ENCODE results near the gene NCAPG2. TPM values are rescaled to one million over a fixed set of nuclear protein-coding genes. Genes with fewer than 3 reads are reported as not detected.

Gene NCAPG2
- total RNA-seq = 12.2 TPM

- FAIRE-seq (no peak), DNase-seq (ENCODE audit: low spot score in 2 of 2) (peak; percentile 99 to 100)
These were observed at the start of gene NCAPG2 for GRCh38 chr7:158704524-158705233. Gene NCAPG2 (minus strand): TSS chr7:158704804. CDS start chr7:158701899, 2,905 bp downstream.

- DNase-seq (ENCODE audit: low spot score in 2 of 2) (no peak), FAIRE-seq (no peak)
These were observed 49.3 kb upstream of the NCAPG2 start for GRCh38 chr7:158753900-158754299.

- FAIRE-seq (no peak), DNase-seq (ENCODE audit: low spot score in 2 of 2) (no peak)
These were observed 47.1 kb upstream of the NCAPG2 start for GRCh38 chr7:158751751-158752150.

- FAIRE-seq = no peak
- DNase-seq (ENCODE audit: low spot score in 2 of 2) = no peak
These were observed 46.6 kb upstream of the NCAPG2 start for GRCh38 chr7:158751199-158751598.

- no peak for FAIRE-seq
These were observed 46.1 kb upstream of the NCAPG2 start for GRCh38 chr7:158750702-158751101.

GRCh38 chr7:158749396-158749795 is 44.8 kb upstream of the NCAPG2 start:
- DNase-seq (ENCODE audit: low spot score in 2 of 2) = no peak
- FAIRE-seq = no peak

More at GRCh38 chr7:158750702-158751101, 46.1 kb upstream of the NCAPG2 start:
- DNase-seq (ENCODE audit: low spot score in 2 of 2) = no peak

- DNase-seq (ENCODE audit: low spot score in 2 of 2) (no peak), FAIRE-seq (no peak)
These were observed 43.7 kb upstream of the NCAPG2 start for GRCh38 chr7:158748335-158748734.

- FAIRE-seq (no peak), DNase-seq (ENCODE audit: low spot score in 2 of 2) (no peak)
These were observed 42.8 kb upstream of the NCAPG2 start for GRCh38 chr7:158747408-158747807.

- FAIRE-seq (no peak), DNase-seq (ENCODE audit: low spot score in 2 of 2) (no peak)
These were observed 42.4 kb upstream of the NCAPG2 start for GRCh38 chr7:158746957-158747356.

- FAIRE-seq (no peak), DNase-seq (ENCODE audit: low spot score in 2 of 2) (no peak)
These were observed 40.6 kb upstream of the NCAPG2 start for GRCh38 chr7:158745057-158745715.

GRCh38 chr7:158744070-158744469 is 39.5 kb upstream of the NCAPG2 start:
- FAIRE-seq (no peak), DNase-seq (ENCODE audit: low spot score in 2 of 2) (no peak)

- DNase-seq (ENCODE audit: low spot score in 2 of 2) = no peak
- no peak for FAIRE-seq
These were observed 38.6 kb upstream of the NCAPG2 start for GRCh38 chr7:158743219-158743618.

GRCh38 chr7:158742065-158742821 is 37.6 kb upstream of the NCAPG2 start:
- DNase-seq (ENCODE audit: low spot score in 2 of 2) (no peak), FAIRE-seq (no peak)

GRCh38 chr7:158741294-158741666 is 36.7 kb upstream of the NCAPG2 start:
- DNase-seq (ENCODE audit: low spot score in 2 of 2) = no peak
- FAIRE-seq = no peak

- FAIRE-seq (no peak), DNase-seq (ENCODE audit: low spot score in 2 of 2) (no peak)
These were observed 36.2 kb upstream of the NCAPG2 start for GRCh38 chr7:158740657-158741293.

GRCh38 chr7:158740013-158740656 is 35.5 kb upstream of the NCAPG2 start:
- FAIRE-seq = no peak

GRCh38 chr7:158738841-158739240 is 34.2 kb upstream of the NCAPG2 start:
- DNase-seq (ENCODE audit: low spot score in 2 of 2) (no peak), FAIRE-seq (no peak)

More at GRCh38 chr7:158740013-158740656, 35.5 kb upstream of the NCAPG2 start:
- no peak for DNase-seq (ENCODE audit: low spot score in 2 of 2)

GRCh38 chr7:158737064-158737695 is 32.6 kb upstream of the NCAPG2 start:
- FAIRE-seq = no peak
- DNase-seq (ENCODE audit: low spot score in 2 of 2) = no peak

- DNase-seq (ENCODE audit: low spot score in 2 of 2) (no peak), FAIRE-seq (no peak)
These were observed 31.3 kb upstream of the NCAPG2 start for GRCh38 chr7:158735935-158736334.

- no peak for DNase-seq (ENCODE audit: low spot score in 2 of 2)
- no peak for FAIRE-seq
These were observed 30.3 kb upstream of the NCAPG2 start for GRCh38 chr7:158734861-158735260.

Measured in frontal cortex (tissue), 4 donors.